GM12892 (cell line): Measurements from ENCODE around the gene PRICKLE1.
A peak's percentile ranks its signal among the peaks of the same experiment; 100 is the strongest.

Source experiments
- DNase-seq: peaks from one replicate; pipeline ENCODE4 v3.0.0; 2011; ENCODE audit not compliant: insufficient read length
- FAIRE-seq: peaks from 2 replicates; lab custom pipeline; 2011; peaks lifted over from hg19 to GRCh38; lab: Jason Lieb, UNC
- POLR2A ChIP-seq: IDR thresholded peaks from 2 replicates; pipeline ENCODE4 v1.6.1; 2011; ENCODE audit warnings: low read depth, low read length, control low read depth
- POLR2AphosphoS5 ChIP-seq: IDR thresholded peaks from 2 replicates; pipeline ENCODE4 v1.6.1; 2011; ENCODE audit warnings: low read depth, low read length, control low read depth
- TAF1 ChIP-seq: IDR thresholded peaks from 2 replicates; pipeline ENCODE4 v1.6.1; 2011; ENCODE audit warnings: low read depth, mild to moderate bottlenecking, control low read depth, low read length, borderline replicate concordance

PRICKLE1 gene

GRCh38 chr12:42482041-42482747, 107.4 kb downstream of the PRICKLE1 start:
- TF ChIP-seq POLR2A (no peak), TAF1 (no peak), POLR2AphosphoS5 (no peak)
- DNase-seq (no peak), FAIRE-seq (no peak)

- TF ChIP-seq TAF1 = no peak
- no peak for TF ChIP-seq POLR2A
- TF ChIP-seq POLR2AphosphoS5 = no peak
- FAIRE-seq = peak; percentile 5
- DNase-seq = no peak
These were observed 108.2 kb downstream of the PRICKLE1 start for GRCh38 chr12:42481368-42481767.

GRCh38 chr12:42477941-42478340, 111.6 kb downstream of the PRICKLE1 start:
- TF ChIP-seq POLR2AphosphoS5 = no peak
- no peak for TF ChIP-seq TAF1
- TF ChIP-seq POLR2A = no peak
- FAIRE-seq (no peak), DNase-seq (no peak)

GRCh38 chr12:42475106-42475505, 114.4 kb downstream of the PRICKLE1 start:
- TF ChIP-seq TAF1 (no peak), POLR2AphosphoS5 (no peak), POLR2A (no peak)
- DNase-seq (no peak), FAIRE-seq (no peak)

- FAIRE-seq (no peak), DNase-seq (no peak)
These were observed 115.2 kb downstream of the PRICKLE1 start for GRCh38 chr12:42474391-42474790.

GRCh38 chr12:42473561-42473960, 116.0 kb downstream of the PRICKLE1 start:
- no peak for FAIRE-seq
- no peak for DNase-seq
- TF ChIP-seq POLR2A (no peak), TAF1 (no peak), POLR2AphosphoS5 (no peak)

More at GRCh38 chr12:42474391-42474790, 115.2 kb downstream of the PRICKLE1 start:
- TF ChIP-seq POLR2AphosphoS5 = no peak
- TF ChIP-seq POLR2A = no peak
- TF ChIP-seq TAF1 = no peak

GRCh38 chr12:42473130-42473529, 116.4 kb downstream of the PRICKLE1 start:
- no peak for DNase-seq
- TF ChIP-seq TAF1 (no peak), POLR2AphosphoS5 (no peak), POLR2A (no peak)
- no peak for FAIRE-seq

- FAIRE-seq (no peak), DNase-seq (no peak)
- TF ChIP-seq POLR2A = no peak
- TF ChIP-seq TAF1 = no peak
- no peak for TF ChIP-seq POLR2AphosphoS5
These were observed 117.2 kb downstream of the PRICKLE1 start for GRCh38 chr12:42472376-42472775.

- TF ChIP-seq POLR2A = no peak
- no peak for TF ChIP-seq TAF1
- TF ChIP-seq POLR2AphosphoS5 = no peak
- DNase-seq (peak; percentile 42), FAIRE-seq (peak; percentile 86)
These were observed 120.0 kb downstream of the PRICKLE1 start for GRCh38 chr12:42469355-42470175.

- TF ChIP-seq POLR2AphosphoS5 = no peak
- no peak for TF ChIP-seq POLR2A
- no peak for TF ChIP-seq TAF1
- DNase-seq = no peak
- FAIRE-seq = no peak
These were observed 120.6 kb downstream of the PRICKLE1 start for GRCh38 chr12:42468921-42469320.

- FAIRE-seq (no peak), DNase-seq (no peak)
- no peak for TF ChIP-seq POLR2AphosphoS5
- no peak for TF ChIP-seq TAF1
- TF ChIP-seq POLR2A = no peak
These were observed 121.2 kb downstream of the PRICKLE1 start for GRCh38 chr12:42468341-42468821.

- DNase-seq = no peak
- TF ChIP-seq POLR2AphosphoS5 (no peak), TAF1 (no peak), POLR2A (no peak)
- no peak for FAIRE-seq
These were observed 125.9 kb downstream of the PRICKLE1 start for GRCh38 chr12:42463671-42464070.

GRCh38 chr12:42462486-42462885, 127.1 kb downstream of the PRICKLE1 start:
- no peak for DNase-seq
- no peak for FAIRE-seq
- TF ChIP-seq POLR2A (no peak), TAF1 (no peak), POLR2AphosphoS5 (no peak)
